GM12878 (cell line): ENCODE data around the gene DCAF15. TPM values are rescaled to one million over a fixed set of nuclear protein-coding genes. Genes with fewer than 3 reads are reported as not detected.

Experiments
- ATAC-seq: fragments of 200-7000 bp; cut with Tn5 transposase; 3 replicates; pipeline ENCODE4 v1.9.1; 2020; ENCODE audit warnings: mild to moderate bottlenecking, moderate library complexity
- BruUV-seq: library from RNA; stranded (reverse); fragments of 400-500 nt; replicated peaks from 2 replicates; lab custom pipeline; 2021; lab: Mats Ljungman, UMichigan
- CTCF ChIA-PET: fragments of 300-600 bp; sonication (Branson Sonifier 250); formaldehyde crosslinking; extraction: SDS; loops from one replicate; lab custom pipeline; 2021; ENCODE audit warnings: inconsistent platforms; lab: Yijun Ruan, JAX
- POLR2A ChIA-PET: fragments of 350-600 bp; formaldehyde crosslinking; extraction: SDS; loops from one replicate; lab custom pipeline; 2021; ENCODE audit warnings: inconsistent platforms; lab: Charles Lee
- RAD21 ChIA-PET: fragments of 300-600 bp; sonication (Branson Sonifier 250); formaldehyde crosslinking; loops from one replicate; lab custom pipeline; 2023; ENCODE audit warnings: antibody characterized with exemption; ENCODE audit not compliant: unreplicated experiment; lab: Charles Lee
- SMC1A ChIA-PET: fragments of 300-600 bp; sonication (Branson Sonifier 250); formaldehyde crosslinking; loops from one replicate; lab custom pipeline; 2023; ENCODE audit not compliant: unreplicated experiment, uncharacterized antibody; lab: Charles Lee
- DNase-seq: peaks from one replicate; pipeline ENCODE4 v3.0.0-alpha.2; 2011; ENCODE audit warnings: low read depth, low spot score
- FAIRE-seq: peaks from 3 replicates; lab custom pipeline; 2011; peaks lifted over from hg19 to GRCh38; lab: Jason Lieb, UNC
- H2AFZ ChIP-seq: 2 replicates; pipeline ENCODE4 v1.6.0; 2011; ENCODE audit warnings: low read depth, low read length, control low read depth; ENCODE audit not compliant: control insufficient read depth
- H3K27ac ChIP-seq: 2 replicates; pipeline ENCODE4 v1.5.1; 2011; ENCODE audit warnings: control low read depth; ENCODE audit not compliant: control insufficient read depth, insufficient read depth
- H3K27me3 ChIP-seq, 2 experiments: replicated peaks in 1 of 2; 2 replicates each; pipeline versions ENCODE4 v1.6.0 to v1.6.1; 2011; ENCODE audit warnings: low read length in 1 of 2; ENCODE audit not compliant: control insufficient read depth in 2 of 2, insufficient read depth in 2 of 2
- H3K36me3 ChIP-seq, 2 experiments: 2 replicates each; pipeline ENCODE4 v1.5.1; 2011; ENCODE audit warnings: low read length in 1 of 2; ENCODE audit not compliant: control insufficient read depth in 2 of 2, insufficient read depth in 2 of 2
- H3K4me1 ChIP-seq: 2 replicates; pipeline ENCODE4 v1.6.1; 2011; ENCODE audit warnings: mild to moderate bottlenecking, low read length, moderate library complexity, mixed read lengths; ENCODE audit not compliant: control insufficient read depth, insufficient read depth
- H3K4me2 ChIP-seq: 2 replicates; pipeline ENCODE4 v1.6.0; 2011; ENCODE audit warnings: control low read depth; ENCODE audit not compliant: control insufficient read depth, insufficient read depth
- H3K4me3 ChIP-seq: fragments of 200-600 bp; sonication (generic); 2 replicates; pipeline ENCODE4 v1.5.1; 2016
- H3K79me2 ChIP-seq: 2 replicates; pipeline ENCODE4 v1.6.0; 2011; ENCODE audit warnings: low read length; ENCODE audit not compliant: control insufficient read depth, insufficient read depth
- H3K9ac ChIP-seq: 2 replicates; pipeline ENCODE4 v1.8.0; 2011; ENCODE audit warnings: low read length, control low read depth, mixed read lengths; ENCODE audit not compliant: control insufficient read depth, insufficient read depth
- H3K9me3 ChIP-seq: replicated peaks from 3 replicates; pipeline ENCODE4 v1.5.1; 2011; ENCODE audit warnings: mild to moderate bottlenecking, low read length; ENCODE audit not compliant: control insufficient read depth, insufficient read depth
- H4K20me1 ChIP-seq: 2 replicates; pipeline ENCODE4 v1.6.0; 2011; ENCODE audit not compliant: control insufficient read depth, insufficient read depth
- EZH2 ChIP-seq: IDR thresholded peaks from 2 replicates; pipeline ENCODE4 v1.6.1; 2012; ENCODE audit warnings: low read depth, mild to moderate bottlenecking, control low read depth, inconsistent platforms, low read length, borderline replicate concordance; ENCODE audit not compliant: control insufficient read depth
- IKZF1 ChIP-seq: fragments of 450-650 bp; conservative IDR thresholded peaks from 2 replicates; pipeline ENCODE4 v1.6.1; 2017; ENCODE audit warnings: antibody characterized with exemption, mild to moderate bottlenecking
- NR2C2 ChIP-seq: IDR thresholded peaks from 2 replicates; pipeline ENCODE4 v1.6.1; 2011; ENCODE audit warnings: borderline replicate concordance, low read depth; ENCODE audit not compliant: control insufficient read depth, insufficient read length
- RAD21 ChIP-seq: IDR thresholded peaks from 2 replicates; pipeline ENCODE4 v1.6.1; 2011; ENCODE audit warnings: mild to moderate bottlenecking, low read depth, low read length, moderate library complexity; ENCODE audit not compliant: insufficient read depth
- SMARCA5 ChIP-seq: fragments of 450-650 bp; IDR thresholded peaks from 2 replicates; pipeline ENCODE4 v1.6.1; 2017; ENCODE audit warnings: mild to moderate bottlenecking
- SMC3 ChIP-seq: IDR thresholded peaks from 2 replicates; pipeline ENCODE4 v1.6.1; 2011; ENCODE audit warnings: low read length, improper control_type of control experiment, borderline replicate concordance
- YY1 ChIP-seq: IDR thresholded peaks from 2 replicates; pipeline ENCODE4 v1.6.1; 2011; ENCODE audit warnings: low read depth, mild to moderate bottlenecking, low read length
- WGBS: methylation state at CpG from one replicate; pipeline ENCODE4 v1.1.6; 2016; ENCODE audit warnings: low lambda C conversion rate; ENCODE audit not compliant: insufficient replicate concordance, insufficient coverage; ENCODE audit errors: missing lambda C conversion rate; 5-methylcytosine and 5-hydroxymethylcytosine counted together
- in situ Hi-C: fragments of 300-500 bp; cut with MboI; formaldehyde crosslinking; loops from 9 replicates; pipeline ENCODE4 v1.14.3; 2018; ENCODE audit warnings: mixed read lengths
- intact Hi-C: fragments of 100-400 bp; cut with micrococcal nuclease; formaldehyde crosslinking; loops from one replicate; pipeline ENCODE4 v1.14.2; 2022; ENCODE audit not compliant: unreplicated experiment
- polyA plus RNA-seq, 11 experiments: library from polyadenylated mRNA; depleted of rRNA in 4 of 11; unstranded in 6 of 11; stranded (reverse) in 5 of 11; fragments of >200 nt; fragmentation: Nextera tagmentation in 4 of 11; fragmentation: Illumina TruSeq in 1 of 11; extraction: Ambion mirVana in 4 of 11; extraction: Trizol in 1 of 11; gene quantifications; 1 replicate in 1 of 11; 2 replicates in 10 of 11; pipeline versions ENCODE4 v1.2.1 to v1.2.3, GENCODE V29; 2011 to 2016; ENCODE audit warnings: inconsistent platforms in 2 of 11, missing spikeins in 2 of 11, low read depth in 1 of 11
- total RNA-seq, 4 experiments: library from RNA; depleted of rRNA in 3 of 4; stranded (reverse); fragments of >200 nt in 3 of 4; fragmentation: Illumina TruSeq in 1 of 4; extraction: Trizol in 1 of 4; gene quantifications; 2 replicates each; pipeline versions ENCODE4 v1.2.1 to v1.2.3, GENCODE V29; 2013 to 2021
- TF ChIP-seq, protein P1 (sequence below), 3 experiments: IDR thresholded peaks in 2 of 3; conservative IDR thresholded peaks in 1 of 3; 2 replicates each; pipeline ENCODE4 v1.5.1; 2011; ENCODE audit warnings: low read depth in 3 of 3, low read length in 3 of 3, mild to moderate bottlenecking in 3 of 3, control low read depth in 2 of 3, moderate library complexity in 2 of 3, inconsistent platforms in 1 of 3, mixed read lengths in 1 of 3; ENCODE audit not compliant: control insufficient read depth in 2 of 3, insufficient read depth in 1 of 3; ENCODE audit errors: extremely low read depth in 1 of 3

Gene DCAF15
- total and polyA plus RNA-seq, 10 of the 15 experiments (the other 5 are each of a cell fraction or from before 2014, with no cell fraction given): 0.16 to 63.4 (median 26.6) TPM

DNA sequence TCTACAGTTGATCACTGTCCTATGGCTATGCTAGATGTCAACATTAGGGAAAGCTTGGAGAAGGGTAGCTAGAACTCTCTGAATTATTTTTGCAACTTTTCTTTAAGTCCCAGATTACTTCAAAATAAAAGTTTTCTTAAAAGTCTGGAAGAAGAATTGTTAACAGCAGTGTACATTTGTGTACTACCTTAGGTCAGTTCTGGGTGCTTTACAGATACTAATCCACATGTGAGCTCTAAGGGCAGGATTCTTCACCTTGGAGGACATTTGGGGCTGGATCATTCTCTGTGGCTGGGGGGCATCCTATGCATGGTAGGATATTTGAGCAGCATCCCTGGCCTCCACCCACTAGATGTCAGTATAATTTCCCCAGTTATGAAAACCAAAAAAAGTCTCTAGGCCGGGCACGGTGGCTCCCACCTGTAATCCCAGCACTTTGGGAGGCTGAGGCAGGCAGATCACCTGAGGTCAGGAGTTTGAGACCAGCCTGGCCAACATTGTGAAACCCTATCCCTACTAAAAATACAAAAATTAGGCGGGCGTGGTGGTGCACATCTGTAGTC lies 49.2 kb upstream of the DCAF15 start:
- no peak overlapping the region for H3K4me2 ChIP-seq
- H3K36me3 ChIP-seq: no peaks in the 10 kb centered on the region
- ATAC-seq (peak; percentile 42), FAIRE-seq (no peak), DNase-seq (no peak)
- no peak overlapping the region for H3K4me3 ChIP-seq
- in situ Hi-C loops: no loop called here
- H3K79me2 ChIP-seq: peaks cover 5% of the 10 kb centered on the region
- RAD21 ChIA-PET: interaction anchor here (0.5 to 2.7 kb wide), 7 partner anchors 105 to 168 kb away, joined by 3 to 9 read pairs (median 4); partner anchors contain the start of gene IL27RA
- WGBS: 67% methylated on average over 4 of the region's 4 CpGs
- no peaks in the 10 kb centered on the region for H4K20me1 ChIP-seq
- 0 out of 2 replicates have a peak, but pooled peaks have one; percentile 43 for TF ChIP-seq SMARCA5
- TF ChIP-seq EZH2: no peak
- TF ChIP-seq NR2C2: no peak
- 0 out of 2 replicates have a peak, but pooled peaks have one; percentile 20 for TF ChIP-seq YY1
- 0 out of 2 replicates have a peak, but pooled peaks have one; percentile 18 for TF ChIP-seq IKZF1
- TF ChIP-seq, protein P1, sequence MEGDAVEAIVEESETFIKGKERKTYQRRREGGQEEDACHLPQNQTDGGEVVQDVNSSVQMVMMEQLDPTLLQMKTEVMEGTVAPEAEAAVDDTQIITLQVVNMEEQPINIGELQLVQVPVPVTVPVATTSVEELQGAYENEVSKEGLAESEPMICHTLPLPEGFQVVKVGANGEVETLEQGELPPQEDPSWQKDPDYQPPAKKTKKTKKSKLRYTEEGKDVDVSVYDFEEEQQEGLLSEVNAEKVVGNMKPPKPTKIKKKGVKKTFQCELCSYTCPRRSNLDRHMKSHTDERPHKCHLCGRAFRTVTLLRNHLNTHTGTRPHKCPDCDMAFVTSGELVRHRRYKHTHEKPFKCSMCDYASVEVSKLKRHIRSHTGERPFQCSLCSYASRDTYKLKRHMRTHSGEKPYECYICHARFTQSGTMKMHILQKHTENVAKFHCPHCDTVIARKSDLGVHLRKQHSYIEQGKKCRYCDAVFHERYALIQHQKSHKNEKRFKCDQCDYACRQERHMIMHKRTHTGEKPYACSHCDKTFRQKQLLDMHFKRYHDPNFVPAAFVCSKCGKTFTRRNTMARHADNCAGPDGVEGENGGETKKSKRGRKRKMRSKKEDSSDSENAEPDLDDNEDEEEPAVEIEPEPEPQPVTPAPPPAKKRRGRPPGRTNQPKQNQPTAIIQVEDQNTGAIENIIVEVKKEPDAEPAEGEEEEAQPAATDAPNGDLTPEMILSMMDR (IDR thresholded peaks at IDR 0.05 in 2 of 3, conservative IDR thresholded peaks at IDR 0.05 in 1 of 3; ENCODE audit: control insufficient read depth in 2 of 3, extremely low read depth in 1 of 3, insufficient read depth in 1 of 3, low read depth in 3 of 3, low read length in 3 of 3): peak; percentile 48; a peak in 5 of 6 replicates
- no peak for TF ChIP-seq SMC3
- TF ChIP-seq RAD21: peak; percentile 38; the same call in 1 of the 2 replicates
- no peak overlapping the region for H3K9ac ChIP-seq
- H2AFZ ChIP-seq: peak overlapping the region; percentile 3; the same call in 1 of the 2 replicates
- no peaks in the 10 kb centered on the region for H3K27me3 ChIP-seq
- POLR2A ChIA-PET: no interaction called here
- no TSS peak for BruUV-seq
- CTCF ChIA-PET: interaction anchor here (0.7 to 3.8 kb wide), 21 partner anchors 8 to 216 kb away, joined by 3 to 21 read pairs (median 5); partner anchors contain the start of gene IL27RA
- no peaks in the 10 kb centered on the region; the same call in 1 of the 2 replicates for H3K4me1 ChIP-seq
- SMC1A ChIA-PET: interaction anchor here (0.6 to 2.0 kb wide), 8 partner anchors 11 to 405 kb away, joined by 3 to 7 read pairs (median 4); partner anchors contain the start of genes IL27RA and MISP3
- no peak overlapping the region for H3K27ac ChIP-seq
- intact Hi-C loops: no loop called here
- H3K9me3 ChIP-seq: no peaks in the 10 kb centered on the region
